CD4-positive, alpha-beta T cell treated with Interleukin-4 for 1 hour (primary cell): ENCODE data around the gene ZNF236.
"Not testable (repeated sequence)": the region's sequence is repeated elsewhere in the genome, so short reads cannot be mapped to it uniquely, and the experiment has no call there.

Experiments used
- DNase-seq, 2 donors: peaks; one replicate each; pipeline ENCODE4 v3.0.0-alpha.2; 2020 to 2022

ZNF236 gene

DNA sequence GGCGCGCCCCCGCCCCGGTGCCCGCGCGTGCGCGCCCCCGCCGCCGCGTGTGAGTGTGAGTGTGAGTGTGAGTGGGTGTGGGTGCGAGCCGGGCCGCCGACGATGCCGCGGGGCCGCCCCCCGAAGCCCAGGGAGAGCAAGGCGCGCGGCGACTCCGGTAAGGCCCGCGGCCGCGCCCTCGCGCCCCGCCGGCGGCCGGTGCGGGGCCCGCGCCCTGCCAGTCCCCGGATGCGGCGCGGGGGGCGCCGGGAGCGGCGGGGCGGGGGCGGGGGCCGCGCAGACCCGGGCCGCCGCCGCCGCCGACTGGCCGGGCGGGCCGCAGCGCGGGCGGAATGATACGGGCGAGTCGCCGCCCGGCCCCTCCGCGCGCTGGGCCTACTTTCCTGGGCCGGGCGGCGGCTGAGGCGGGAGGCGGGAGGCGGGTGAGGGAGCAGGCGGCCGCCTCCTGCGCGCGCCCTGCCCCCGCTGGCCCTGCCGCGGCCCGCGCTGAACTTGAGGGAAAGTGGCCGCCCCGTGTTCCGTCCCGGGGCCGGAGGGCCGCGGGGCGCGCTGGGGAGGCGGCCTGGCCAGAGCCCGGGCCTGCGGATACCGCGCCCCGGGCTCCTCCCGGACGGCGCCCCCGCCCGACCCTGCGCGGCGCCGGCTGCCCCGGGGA lies at the start of gene ZNF236:
TSS of gene ZNF236 (plus strand) at position 52 of the 655 bp plus-strand sequence. CDS start at position 103, 51 bp downstream.
- peak; percentile 74 to 79 for DNase-seq

DNA sequence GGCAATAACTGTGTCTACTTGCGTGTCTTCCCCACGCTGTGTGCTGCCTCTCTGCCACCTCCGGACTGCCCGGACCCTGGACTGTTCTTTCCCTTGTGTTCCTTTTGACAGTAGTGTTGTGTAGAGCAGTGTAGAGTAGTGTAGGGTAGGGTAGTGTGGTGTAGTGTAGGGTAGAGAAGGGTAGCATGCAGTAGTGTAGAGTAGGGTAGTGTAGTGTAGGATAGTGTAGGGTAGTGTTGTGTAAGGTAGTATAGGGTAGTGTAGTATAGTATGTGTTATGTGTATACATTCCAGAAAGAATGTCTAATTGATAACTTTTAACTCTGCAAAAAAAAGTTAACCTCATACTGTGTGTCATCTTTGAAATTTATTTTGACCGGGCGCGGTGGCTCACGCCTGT lies 49.7 kb upstream of the ZNF236 start:
- no peak for DNase-seq

DNA sequence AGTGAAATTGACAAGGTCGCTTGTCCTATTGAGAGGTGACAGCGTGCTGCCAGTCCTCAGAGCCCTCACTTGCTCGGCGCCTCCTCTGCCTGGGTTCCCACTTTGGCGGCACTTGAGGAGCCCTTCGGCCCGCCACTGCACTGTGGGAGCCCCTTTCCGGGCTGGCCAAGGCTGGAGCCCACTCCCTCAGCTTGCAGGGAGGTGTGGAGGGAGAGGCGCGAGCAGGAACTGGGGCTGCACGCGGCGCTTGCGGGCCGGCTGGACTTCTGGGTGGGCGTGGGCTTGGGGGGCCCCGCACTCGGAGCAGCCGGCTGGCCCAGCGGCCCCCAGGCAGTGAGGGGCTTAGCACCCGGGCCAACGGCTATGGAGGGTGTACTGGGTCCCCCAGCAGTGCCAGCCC lies 45.3 kb upstream of the ZNF236 start:
- DNase-seq = not testable (repeated sequence)

DNA sequence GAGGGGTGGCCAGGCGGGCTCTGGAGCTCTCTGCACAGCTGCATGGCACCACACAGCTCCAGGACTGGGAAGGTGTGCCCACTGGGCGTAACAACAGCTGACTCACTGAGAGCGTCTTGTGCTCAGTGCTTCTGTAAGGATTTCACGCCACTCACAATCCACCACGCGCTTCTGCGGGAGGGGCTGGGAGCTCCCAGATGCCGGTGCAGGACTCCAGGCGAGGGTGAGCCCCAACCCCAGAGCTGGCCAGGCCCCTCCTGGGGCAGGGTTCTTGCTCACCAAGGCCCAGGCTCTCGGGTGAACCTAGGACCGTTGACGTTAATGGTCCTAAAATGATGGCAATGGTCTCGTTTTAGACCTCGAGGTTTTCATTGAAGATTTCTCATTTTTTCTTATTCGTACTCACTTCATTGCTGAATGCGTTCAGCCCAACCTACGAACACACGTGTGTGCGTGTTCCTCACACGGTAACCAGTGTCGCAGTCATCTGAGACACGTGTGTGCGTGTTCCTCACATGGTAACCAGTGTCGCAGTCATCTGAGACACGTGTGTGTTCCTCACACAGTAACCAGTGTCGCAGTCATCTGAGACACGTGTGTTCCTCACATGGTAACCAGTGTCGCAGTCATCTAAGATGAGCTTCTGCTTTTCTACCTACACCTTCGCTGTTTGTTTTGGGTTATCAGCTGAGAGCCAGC lies 38.4 kb upstream of the ZNF236 start:
- DNase-seq = no peak

DNA sequence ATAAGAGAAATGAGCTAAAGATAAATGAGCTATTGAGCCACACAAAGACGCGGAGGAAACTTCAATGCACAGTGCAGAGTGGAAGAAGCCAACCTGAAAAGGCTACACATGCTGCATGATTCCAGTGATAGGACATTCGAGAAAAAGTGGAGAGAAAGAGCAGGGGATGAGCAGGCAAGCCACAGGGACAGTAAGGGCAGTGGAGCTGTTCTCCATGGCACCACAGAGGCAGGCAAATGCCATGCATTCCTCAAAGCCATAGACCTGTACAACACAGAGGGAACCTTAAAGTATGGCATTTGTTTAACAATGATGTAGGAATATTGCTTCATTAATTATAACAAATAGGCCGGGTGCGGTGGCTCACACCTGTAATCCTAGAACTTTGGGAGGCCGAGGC lies 36.5 kb upstream of the ZNF236 start:
- no peak for DNase-seq

DNA sequence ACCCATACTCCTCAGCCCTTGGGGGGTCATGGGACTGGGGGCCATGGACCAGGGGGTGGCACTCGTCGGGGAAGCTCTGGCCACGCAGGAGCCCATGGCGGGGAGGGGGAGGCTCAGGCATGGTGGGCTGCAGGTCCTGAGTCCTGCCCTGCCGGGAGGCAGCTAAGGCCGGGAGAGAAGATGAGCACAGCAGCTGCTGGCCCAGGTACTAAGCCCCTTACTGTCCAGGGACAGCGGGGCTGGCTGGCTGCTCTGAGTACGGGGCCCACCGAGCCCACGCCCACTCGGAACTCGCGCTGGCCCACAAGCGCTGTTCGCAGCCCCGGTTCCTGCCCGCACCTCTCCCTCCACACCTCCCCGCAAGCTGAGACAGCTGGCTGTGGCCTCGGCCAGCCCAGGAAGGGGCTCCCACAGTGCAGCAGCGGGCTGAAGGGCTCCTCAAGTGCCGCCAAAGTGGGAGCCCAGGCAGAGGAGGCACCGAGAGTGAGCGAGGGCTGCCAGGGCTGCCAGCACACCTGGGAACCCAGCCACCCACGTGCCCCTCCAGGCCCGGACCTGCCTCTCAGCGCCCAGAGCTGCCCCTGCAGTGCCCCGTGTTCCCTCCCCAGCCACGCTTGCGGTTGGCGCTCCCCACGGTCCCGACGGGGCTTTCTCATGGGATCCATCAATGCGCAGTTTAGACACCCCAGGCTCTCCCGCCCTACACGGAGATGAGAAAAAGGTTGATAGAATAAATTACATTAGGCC lies 33.6 kb upstream of the ZNF236 start:
- no peak for DNase-seq

DNA sequence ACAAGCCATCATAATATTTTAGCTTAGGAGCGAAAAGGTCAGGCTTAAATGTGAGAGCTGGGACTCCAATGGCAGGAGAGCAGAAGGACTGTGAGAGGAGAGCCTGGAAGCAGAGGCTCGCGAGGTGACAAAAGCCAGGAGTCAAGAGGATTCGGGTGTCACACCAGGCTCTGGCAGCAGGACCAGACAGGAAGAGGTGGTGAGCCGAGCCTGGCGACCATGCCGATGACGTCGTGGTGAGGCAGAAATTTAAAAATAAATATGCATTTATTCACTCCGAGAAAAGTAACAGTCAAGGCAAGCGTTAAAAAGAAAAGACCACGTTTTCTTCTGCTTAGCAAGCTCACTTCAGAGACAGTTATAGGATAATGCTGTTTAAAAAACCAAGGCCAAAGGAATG lies 31.3 kb upstream of the ZNF236 start:
- DNase-seq = no peak

DNA sequence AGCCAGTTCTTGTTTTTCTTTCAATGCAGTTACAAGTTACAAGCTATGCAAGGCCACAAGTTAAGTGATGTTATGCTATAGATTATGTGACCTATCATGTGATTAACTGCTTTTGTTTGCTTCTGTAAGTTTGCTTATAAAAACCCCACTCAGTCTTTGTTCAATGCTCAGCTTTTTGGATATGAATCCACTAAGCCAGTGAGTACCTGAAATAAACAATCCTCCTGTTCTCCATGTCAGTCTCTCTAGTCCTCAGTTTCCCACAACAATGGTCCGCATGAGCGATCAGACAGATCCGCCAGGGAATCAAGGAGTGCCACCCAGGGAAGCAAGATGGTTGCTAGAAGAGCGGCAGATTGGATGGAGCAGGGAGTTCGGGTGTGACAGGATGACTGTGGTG lies 30.7 kb upstream of the ZNF236 start:
- no peak for DNase-seq

DNA sequence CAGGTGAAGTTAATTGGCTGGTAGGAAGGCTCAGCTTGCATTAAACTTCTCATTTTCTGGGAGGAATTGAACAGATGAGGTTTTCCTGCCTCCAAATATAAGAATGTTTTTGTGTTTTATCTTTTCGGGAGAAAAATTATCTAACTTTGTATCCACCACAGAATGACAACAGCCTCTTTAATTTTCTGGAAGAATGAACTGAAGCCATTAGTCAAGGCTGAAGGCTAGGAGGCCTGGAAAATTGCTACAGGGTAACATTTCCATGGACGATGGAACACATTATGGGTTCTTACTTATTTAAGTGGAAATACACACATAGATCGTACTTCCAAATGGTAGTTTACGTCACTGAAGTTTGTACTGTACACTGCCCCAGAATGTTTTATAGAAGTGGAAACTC lies 28.0 kb upstream of the ZNF236 start:
- no peak for DNase-seq

DNA sequence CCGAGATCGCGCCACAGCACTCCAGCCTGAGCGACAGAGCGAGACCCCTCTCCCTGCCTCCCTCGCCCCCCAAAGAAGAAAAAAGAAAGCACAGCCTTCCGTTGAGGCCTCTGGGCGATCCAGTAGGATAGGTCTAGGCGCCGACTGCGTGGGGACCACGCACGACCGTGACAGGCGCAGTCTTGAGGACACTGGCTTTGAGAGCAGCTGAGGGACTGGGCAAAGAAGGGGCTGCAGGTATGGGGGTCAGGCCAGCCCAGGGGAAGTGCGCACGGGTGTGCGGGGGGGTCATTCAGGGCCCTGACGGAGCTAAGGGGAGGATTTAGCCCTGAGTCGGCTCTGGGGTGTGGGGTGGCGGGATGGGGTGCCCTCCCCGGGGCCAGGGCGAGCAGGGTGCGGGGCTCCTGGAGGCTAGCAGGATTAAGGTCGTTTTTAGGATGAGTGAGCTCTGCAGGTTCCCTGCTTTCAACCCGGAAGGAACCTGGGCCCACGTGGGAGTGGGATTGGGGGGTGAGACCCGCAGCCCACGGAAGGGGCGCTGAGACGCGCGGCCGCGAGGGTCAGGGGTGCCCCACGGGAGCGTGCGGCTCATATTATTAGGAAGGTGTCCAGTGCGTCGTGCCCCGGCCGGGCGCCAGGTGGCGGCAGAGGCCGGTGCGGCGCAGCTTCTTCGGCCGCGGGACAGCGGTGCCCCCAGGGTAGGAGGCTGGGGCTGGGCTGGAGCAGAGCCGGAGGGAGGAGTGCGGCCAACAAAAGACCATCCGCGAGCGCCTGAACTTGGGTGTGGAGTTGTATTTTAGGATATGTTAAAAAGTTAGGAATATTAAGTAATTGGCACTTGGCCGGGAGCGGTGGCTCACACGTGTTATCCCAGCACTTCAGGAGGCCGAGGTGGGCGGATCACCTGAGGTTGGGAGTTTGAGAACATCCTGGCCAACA lies 20.5 kb upstream of the ZNF236 start:
- peak; percentile 44 to 48 for DNase-seq

DNA sequence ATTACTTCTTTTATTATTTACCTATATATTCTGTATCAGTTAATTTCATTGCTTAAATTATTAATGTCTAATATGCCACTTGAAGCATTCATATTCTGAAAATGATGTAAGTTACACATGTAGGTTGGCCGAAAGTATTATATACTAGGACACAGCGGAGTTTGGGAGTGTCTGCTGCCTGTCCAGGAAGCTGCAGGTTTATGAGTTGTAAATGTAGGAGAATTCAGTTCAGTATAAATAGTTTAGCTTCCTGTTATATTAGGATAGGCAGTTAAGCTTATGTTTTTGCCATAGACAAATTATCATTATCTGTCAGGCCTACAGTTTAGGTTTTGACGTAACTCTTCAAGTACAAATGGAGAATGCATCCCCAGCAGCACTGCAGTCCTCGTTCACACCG lies 18.9 kb upstream of the ZNF236 start:
- no peak for DNase-seq

DNA sequence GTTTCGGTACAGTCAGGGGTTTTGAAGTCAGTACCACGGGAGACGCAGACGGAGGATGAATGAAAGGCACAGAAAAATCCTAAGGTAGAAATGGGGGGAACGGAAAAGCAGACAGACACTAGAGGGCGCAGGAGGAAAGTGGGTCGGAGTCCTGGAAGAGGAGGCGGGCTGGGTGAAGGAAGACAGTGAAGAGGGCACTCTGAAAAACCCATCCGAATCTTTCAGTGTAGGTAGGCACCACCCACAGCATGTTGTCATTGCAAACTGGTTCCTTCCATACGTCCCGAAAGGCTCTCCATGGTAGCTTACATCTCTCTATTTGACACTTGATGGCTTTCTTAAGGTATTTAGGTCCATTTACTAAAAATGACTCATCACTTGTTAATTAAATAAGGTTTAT lies 18.5 kb upstream of the ZNF236 start:
- peak; percentile 68 to 77 for DNase-seq

DNA sequence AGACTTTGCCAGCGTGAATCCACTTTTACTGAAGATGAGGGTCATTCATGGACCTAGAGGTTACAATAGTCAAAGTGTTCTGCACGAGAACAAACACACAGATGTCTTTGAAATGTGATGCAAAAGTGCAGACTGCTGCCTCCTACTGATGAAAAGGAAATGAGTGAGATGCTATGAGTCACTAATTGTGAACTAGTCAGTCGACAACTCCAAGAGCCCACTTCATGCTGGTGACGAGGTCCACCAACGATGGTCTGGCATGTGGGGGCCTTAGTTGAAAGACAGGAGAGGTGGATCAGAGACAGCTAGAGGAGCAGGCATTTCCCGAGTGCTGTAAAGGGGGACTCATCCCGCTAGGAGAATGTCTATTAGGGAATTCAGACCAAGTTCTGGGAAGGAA lies 17.1 kb upstream of the ZNF236 start:
- no peak for DNase-seq

DNA sequence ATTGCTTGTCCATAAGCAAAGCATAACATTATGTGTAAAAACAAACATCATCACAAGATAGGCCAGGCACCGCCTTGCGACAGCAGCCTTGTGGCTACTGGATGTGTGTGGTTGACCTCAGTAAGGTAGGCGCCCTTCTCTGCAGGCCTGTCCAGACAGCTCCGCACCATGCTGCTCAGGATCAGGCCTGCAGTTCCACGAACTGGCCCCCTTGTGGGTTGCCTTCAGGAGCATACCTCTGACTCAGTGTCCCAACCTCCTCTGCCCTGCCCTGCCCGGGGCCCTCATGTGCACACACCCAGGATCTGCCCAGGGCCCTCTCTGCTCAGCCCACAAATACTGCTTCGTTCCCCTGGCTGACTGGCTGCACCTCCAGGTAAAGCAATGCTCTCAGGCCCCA lies 16.1 kb upstream of the ZNF236 start:
- no peak for DNase-seq

DNA sequence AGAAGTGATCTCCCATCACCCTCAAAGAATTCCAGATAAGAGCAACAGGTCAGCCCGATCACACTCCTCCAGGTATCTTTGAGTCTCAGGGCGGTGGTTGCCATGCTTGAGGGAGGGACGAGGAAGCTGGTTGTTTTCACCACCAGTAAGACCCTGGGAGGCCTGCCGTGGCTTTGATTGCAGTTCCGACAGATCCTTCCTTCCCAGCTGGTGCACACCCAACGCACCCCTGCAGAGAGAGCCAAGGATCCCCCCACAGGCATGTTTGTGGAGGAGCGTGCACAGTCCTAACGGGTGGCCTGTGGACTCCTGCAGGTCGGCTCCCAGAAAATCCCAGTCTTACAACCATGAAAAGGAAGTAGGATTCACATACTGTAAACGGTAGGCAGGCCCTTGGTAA lies 13.8 kb upstream of the ZNF236 start:
- DNase-seq = no peak

DNA sequence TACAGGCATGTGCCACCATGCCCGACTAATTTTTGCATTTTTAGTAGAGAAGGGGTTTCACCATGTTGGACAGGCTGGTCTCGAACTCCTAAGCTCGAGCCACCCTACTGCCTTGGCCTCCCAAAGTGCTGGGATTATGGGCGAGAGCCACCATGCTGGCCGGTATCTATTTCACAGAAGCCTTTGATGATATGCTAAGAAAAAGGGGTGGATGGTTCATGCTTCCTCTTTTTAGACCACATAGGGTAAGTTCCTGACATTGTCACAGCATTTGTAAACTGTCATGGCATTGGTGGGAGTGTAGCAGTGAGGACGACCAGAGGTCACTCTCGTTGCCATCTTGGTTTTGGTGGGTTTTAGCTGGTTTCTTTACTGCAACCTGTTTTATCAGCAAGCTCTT lies 10.8 kb upstream of the ZNF236 start:
- DNase-seq = not testable (repeated sequence)

DNA sequence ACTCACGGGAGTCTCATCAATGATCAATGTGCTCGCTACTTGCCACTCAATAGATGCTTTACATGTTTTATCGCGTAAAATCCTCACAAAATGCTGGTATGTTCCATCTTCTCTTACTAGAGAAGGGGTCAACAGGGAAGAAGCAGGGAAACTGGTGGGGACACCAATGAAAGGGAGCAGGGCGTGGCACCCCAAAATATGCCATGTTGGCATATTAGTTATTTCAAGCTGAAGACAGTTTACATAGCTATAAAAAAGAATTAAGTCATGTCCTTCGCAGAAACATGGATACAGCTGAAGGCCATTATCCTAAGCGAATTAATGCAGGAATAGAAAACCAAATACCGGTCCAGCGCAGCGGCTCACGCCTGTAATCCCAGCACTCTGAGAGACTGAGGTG lies 8.1 kb upstream of the ZNF236 start:
- no peak for DNase-seq

DNA sequence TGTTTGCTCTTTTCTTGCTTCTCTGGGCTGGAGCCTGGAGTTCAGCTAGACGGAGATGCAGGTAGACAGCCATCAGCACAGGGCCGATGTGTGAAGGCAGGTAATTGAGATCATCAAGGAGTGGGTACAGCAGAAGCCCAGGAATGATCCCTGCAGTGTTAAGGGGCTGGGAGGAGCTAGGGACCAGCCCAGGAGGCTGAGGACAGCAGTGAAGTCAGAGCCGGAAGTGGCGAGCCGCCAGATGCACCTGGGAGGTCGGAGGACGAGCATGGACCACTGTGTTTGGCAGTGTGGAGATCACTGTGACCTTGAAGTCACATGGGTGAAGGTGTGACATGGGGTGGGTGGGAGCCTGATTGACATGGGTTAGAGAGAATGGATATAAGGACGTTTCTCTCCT lies 6.2 kb upstream of the ZNF236 start:
- no peak for DNase-seq

DNA sequence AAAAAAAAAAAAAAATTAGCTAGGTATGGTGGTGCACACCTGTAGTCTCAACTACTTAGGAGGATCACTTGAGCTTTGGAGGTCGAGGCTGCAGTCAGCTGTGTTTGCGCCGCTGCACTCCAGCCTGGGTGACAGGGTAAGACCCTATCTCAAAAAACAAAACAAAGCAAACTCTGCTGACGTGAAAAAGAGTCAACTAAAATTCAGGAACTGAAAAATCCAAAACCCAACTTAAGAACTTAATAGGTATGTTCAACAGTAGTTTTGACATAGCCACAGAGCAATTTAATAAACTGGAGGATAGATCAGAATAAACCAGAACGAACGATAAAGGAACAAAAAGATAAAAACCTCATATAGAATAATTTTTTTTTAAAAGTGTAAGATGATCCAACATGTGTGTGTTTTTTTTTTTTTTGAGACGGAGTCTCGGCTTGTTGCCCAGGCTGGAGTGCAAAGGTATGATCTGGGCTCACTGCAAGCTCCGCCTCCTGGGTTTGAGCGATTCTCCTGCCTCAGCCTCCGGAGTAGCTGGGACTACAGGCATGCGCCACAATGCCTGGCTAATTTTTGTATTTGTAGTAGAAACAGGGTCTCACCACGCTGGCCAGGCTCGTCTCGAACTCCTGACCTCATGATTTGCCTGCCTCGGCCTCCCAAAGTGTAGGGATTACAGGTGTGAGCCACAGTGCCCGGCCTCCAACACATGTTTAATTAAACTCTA lies 4.3 kb upstream of the ZNF236 start:
- DNase-seq = no peak

DNA sequence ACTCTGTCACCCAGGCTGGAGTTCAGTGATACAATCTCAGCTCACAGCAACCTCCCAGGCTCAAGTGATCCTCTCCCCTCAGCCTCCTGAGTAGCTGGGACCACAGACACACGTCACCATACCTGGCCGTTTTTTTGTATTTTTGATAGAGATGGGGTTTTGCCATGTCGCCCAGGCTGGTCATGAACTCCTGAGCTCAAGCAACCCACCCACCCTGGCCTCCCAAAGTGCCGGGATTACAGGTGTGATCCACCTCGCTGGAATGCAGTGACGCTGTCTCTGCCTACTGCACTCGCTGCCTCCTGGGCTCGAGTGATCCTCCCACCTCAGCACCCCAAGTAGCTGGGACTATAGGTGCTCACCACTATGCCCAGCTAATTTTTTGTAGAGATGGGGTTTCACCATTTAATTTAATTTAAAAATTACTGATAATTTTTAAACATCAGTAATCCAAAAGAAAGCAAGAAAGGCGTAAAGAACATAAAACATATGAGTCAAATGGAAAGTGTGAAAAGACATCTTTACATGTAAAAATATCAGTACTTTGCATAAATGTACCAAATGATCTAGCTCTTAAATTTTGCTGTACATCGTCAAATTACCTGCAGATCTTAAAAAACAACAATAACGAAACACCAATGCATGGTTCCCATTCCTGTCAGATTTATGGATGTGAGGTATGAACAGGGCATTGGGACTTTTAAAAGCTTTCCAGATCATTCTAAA lies 2.8 kb upstream of the ZNF236 start:
- no peak for DNase-seq

DNA sequence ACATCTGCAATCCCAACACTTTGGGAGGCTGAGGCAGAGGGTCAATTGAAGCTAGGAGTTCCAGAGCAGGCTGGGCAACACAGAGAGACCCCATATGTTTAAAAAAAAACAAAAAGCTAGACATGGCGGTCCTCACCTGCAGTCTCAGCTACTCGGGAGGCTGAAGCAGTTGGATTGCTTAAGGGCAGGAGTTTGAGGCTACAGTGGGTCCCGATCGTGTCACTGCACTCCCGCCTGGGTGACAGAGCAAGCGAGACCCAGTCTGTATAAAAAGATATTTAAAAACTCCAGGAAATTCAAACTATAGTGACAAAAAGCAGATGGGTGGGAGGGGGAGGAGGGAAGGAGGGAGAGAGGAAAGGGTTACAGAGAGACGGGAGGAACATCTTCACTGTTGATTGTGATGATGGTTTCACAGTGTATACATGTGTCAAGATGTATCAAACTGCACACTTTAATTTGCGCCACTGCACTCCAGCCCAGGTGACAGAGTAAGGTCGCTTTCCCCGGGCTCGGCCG lies 942 bp upstream of the ZNF236 start:
- no peak for DNase-seq
